HG02981 (cell line): ENCODE results near the gene TADA2A.
"Not testable (repeated sequence)": the region's sequence is repeated elsewhere in the genome, so short reads cannot be mapped to it uniquely, and the experiment has no call there.

ENCODE experiments used
- ATAC-seq: cut with Tn5 transposase; IDR thresholded peaks from one replicate; pipeline ENCODE4 v1.9.1; 2021; ENCODE audit warnings: mild to moderate bottlenecking, moderate library complexity; ENCODE audit not compliant: unreplicated experiment

Gene TADA2A

GRCh38 chr17:37490022-37490587 is 83.4 kb downstream of the TADA2A start:
- peak; percentile 46 for ATAC-seq

GRCh38 chr17:37490638-37491614 is 84.2 kb downstream of the TADA2A start:
- ATAC-seq: no peak

GRCh38 chr17:37492167-37492566 is 85.5 kb downstream of the TADA2A start:
- ATAC-seq: no peak

- no peak for ATAC-seq
Observed at GRCh38 chr17:37493249-37494027, 86.8 kb downstream of the TADA2A start.

- ATAC-seq: no peak
Observed at GRCh38 chr17:37494401-37494831, 87.7 kb downstream of the TADA2A start.

- ATAC-seq: no peak
Observed at GRCh38 chr17:37494971-37495370, 88.3 kb downstream of the TADA2A start.

- ATAC-seq: no peak
Observed at GRCh38 chr17:37500378-37500777, 93.7 kb downstream of the TADA2A start.

GRCh38 chr17:37502009-37502936 is 95.6 kb downstream of the TADA2A start:
- ATAC-seq: no peak

- no peak for ATAC-seq
Observed at GRCh38 chr17:37503148-37503547, 96.5 kb downstream of the TADA2A start.

- no peak for ATAC-seq
Observed at GRCh38 chr17:37505333-37505732, 98.6 kb downstream of the TADA2A start.

- ATAC-seq: no peak
Observed at GRCh38 chr17:37506678-37507077, 100.0 kb downstream of the TADA2A start.

- no peak for ATAC-seq
Observed at GRCh38 chr17:37507111-37507510, 100.4 kb downstream of the TADA2A start.

- no peak for ATAC-seq
Observed at GRCh38 chr17:37510056-37510455, 103.4 kb downstream of the TADA2A start.

- not testable (repeated sequence) for ATAC-seq
Observed at GRCh38 chr17:37511642-37512041, 105.0 kb downstream of the TADA2A start.

- no peak for ATAC-seq
Observed at GRCh38 chr17:37512442-37513068, 105.9 kb downstream of the TADA2A start.

- no peak for ATAC-seq
Observed at GRCh38 chr17:37513711-37514110, 107.0 kb downstream of the TADA2A start.

- no peak for ATAC-seq
Observed at GRCh38 chr17:37516127-37516571, 109.5 kb downstream of the TADA2A start.

- no peak for ATAC-seq
Observed at GRCh38 chr17:37517881-37518280, 111.2 kb downstream of the TADA2A start.

- ATAC-seq: no peak
Observed at GRCh38 chr17:37518826-37519225, 112.1 kb downstream of the TADA2A start.
